ENCODE results near the gene PACRG. TPM values are rescaled to one million over a fixed set of nuclear protein-coding genes. Genes with fewer than 3 reads are reported as not detected.

Gene PACRG
- total RNA-seq, 2 donors from 2014 or later: 2.9 to 63.8 TPM

DNA sequence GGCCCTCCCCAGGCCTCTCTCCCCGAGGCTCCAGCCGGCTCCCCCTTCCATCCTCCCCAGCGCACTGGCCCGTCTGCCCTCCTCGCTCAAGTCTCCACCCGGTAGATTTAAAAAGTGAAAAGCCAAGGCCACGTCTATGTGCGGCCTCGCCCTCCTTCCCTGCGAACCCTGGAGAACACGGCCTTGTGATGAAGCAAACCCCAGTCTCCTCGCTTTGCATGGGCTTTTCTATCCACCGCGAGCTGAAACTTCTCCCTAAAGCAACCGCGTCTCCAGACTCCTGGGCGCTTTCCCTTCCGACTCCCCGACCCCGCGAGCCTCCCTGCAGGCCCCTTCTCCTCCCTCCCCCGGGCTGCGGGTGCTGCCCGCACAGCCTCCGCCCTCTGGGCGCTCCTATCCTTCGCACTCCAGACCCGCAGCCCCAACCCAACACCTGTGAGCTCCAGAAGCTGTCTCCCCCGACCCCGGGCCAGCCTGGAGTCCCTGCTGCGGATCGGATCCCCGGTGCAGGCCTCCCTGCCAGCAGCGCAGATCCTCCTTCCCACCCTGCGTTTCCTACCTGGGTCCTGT lies 421.6 kb downstream of the PACRG start:
- Histone ChIP-seq H3K4me3 (no peak overlapping the region), H3K27me3 (replicated peaks; ENCODE audit: insufficient read depth) (no peaks in the 10 kb centered on the region), H3K36me3 (no peaks in the 10 kb centered on the region), H3K9me3 (no peaks in the 10 kb centered on the region), H3K4me1 (replicated peaks) (no peaks in the 10 kb centered on the region), H3K27ac (no peak overlapping the region)
- intact Hi-C loops (cut with DNase I): no loop called here
- DNase-seq (ENCODE audit: low spot score): no peak
- 77% methylated on average over 35 of the region's 35 CpGs for WGBS
- TF ChIP-seq, protein P1, sequence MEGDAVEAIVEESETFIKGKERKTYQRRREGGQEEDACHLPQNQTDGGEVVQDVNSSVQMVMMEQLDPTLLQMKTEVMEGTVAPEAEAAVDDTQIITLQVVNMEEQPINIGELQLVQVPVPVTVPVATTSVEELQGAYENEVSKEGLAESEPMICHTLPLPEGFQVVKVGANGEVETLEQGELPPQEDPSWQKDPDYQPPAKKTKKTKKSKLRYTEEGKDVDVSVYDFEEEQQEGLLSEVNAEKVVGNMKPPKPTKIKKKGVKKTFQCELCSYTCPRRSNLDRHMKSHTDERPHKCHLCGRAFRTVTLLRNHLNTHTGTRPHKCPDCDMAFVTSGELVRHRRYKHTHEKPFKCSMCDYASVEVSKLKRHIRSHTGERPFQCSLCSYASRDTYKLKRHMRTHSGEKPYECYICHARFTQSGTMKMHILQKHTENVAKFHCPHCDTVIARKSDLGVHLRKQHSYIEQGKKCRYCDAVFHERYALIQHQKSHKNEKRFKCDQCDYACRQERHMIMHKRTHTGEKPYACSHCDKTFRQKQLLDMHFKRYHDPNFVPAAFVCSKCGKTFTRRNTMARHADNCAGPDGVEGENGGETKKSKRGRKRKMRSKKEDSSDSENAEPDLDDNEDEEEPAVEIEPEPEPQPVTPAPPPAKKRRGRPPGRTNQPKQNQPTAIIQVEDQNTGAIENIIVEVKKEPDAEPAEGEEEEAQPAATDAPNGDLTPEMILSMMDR (IDR thresholded peaks at IDR 0.05): no peak
- TF ChIP-seq POLR2A (IDR thresholded peaks at IDR 0.05): no peak
- no peak for TF ChIP-seq POLR2AphosphoS5 (IDR thresholded peaks at IDR 0.05)

GRCh38 chr6:163151212-163151611 lies 423.4 kb downstream of the PACRG start:
- WGBS: 64% methylated on average over 6 of the region's 6 CpGs
- no peak for DNase-seq (ENCODE audit: low spot score)

DNA sequence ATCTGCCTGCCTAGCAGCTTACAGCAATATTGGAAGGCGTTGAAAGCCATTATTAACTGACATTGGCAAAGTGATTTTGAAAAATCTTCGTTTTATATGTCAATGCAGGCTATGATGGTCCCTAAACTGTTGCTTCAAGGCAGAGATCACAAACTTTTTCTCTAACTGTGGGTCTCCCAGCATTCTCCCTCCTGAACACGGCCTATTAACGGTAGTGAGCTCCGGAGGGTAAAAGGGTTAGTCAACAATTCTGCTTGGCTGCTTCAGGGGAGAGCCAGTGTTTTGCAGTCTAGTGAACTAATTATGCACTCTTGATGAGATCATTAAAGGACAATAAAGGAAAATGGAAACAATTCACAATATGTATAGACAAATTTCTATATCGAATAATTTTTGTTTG lies 424.9 kb downstream of the PACRG start:
- TF ChIP-seq POLR2A (IDR thresholded peaks at IDR 0.05): no peak
- TF ChIP-seq POLR2AphosphoS5 (IDR thresholded peaks at IDR 0.05): no peak
- TF ChIP-seq, protein P1 (IDR thresholded peaks at IDR 0.05): no peak
- Histone ChIP-seq H3K4me1 (replicated peaks) (no peaks in the 10 kb centered on the region), H3K4me3 (no peak overlapping the region), H3K9me3 (no peaks in the 10 kb centered on the region), H3K36me3 (no peaks in the 10 kb centered on the region), H3K27ac (no peak overlapping the region), H3K27me3 (replicated peaks; ENCODE audit: insufficient read depth) (no peaks in the 10 kb centered on the region)
- no peak for DNase-seq (ENCODE audit: low spot score)
- intact Hi-C loops (cut with DNase I): no loop called here
- WGBS: 93% methylated on average over 6 of the region's 6 CpGs

More at GRCh38 chr6:163151212-163151611, 423.4 kb downstream of the PACRG start:
- no peak overlapping the region for H3K27ac ChIP-seq
- no peaks in the 10 kb centered on the region for H3K4me1 ChIP-seq (replicated peaks)
- H3K9me3 ChIP-seq: no peaks in the 10 kb centered on the region
- intact Hi-C loops (cut with DNase I): no loop called here
- no peaks in the 10 kb centered on the region for H3K36me3 ChIP-seq
- no peak overlapping the region for H3K4me3 ChIP-seq
- no peak for TF ChIP-seq POLR2A (IDR thresholded peaks at IDR 0.05)
- H3K27me3 ChIP-seq (replicated peaks; ENCODE audit: insufficient read depth): no peaks in the 10 kb centered on the region

- Histone ChIP-seq H3K4me1 (replicated peaks) (no peaks in the 10 kb centered on the region), H3K36me3 (no peaks in the 10 kb centered on the region), H3K4me3 (no peak overlapping the region), H3K27ac (no peak overlapping the region), H3K9me3 (no peaks in the 10 kb centered on the region), H3K27me3 (replicated peaks; ENCODE audit: insufficient read depth) (no peaks in the 10 kb centered on the region)
- TF ChIP-seq POLR2A (IDR thresholded peaks at IDR 0.05) (no peak), POLR2AphosphoS5 (IDR thresholded peaks at IDR 0.05) (no peak)
- TF ChIP-seq, protein P1 (IDR thresholded peaks at IDR 0.05): no peak
- DNase-seq (ENCODE audit: low spot score): no peak
- intact Hi-C loops (cut with DNase I): no loop called here
- 96% methylated on average over 1 of the region's 1 CpG for WGBS
These were observed 431.3 kb downstream of the PACRG start for GRCh38 chr6:163159110-163159509.

DNA sequence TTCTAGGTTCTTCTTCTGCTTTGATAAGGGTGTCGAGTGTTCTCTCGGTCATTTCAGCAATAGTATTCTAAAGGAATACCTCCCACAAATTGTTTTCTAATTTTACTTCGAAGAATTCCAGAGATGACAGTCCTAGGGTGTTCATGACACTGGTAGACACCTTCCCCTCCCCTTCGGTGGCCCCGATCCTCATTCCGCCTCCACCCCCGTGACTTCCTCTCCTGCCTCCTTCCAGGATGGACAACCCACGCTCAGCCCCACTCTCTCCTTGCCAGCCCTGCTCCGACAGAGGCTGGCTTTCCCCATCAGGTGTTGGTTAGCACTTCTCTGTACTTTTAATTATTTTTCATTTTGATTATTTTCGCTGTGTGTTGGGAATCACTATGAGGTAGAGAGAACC lies 431.9 kb downstream of the PACRG start:
- H3K9me3 ChIP-seq: no peaks in the 10 kb centered on the region
- DNase-seq (ENCODE audit: low spot score): no peak
- no peaks in the 10 kb centered on the region for H3K4me1 ChIP-seq (replicated peaks)
- intact Hi-C loops (cut with DNase I): no loop called here
- H3K27me3 ChIP-seq (replicated peaks; ENCODE audit: insufficient read depth): no peaks in the 10 kb centered on the region
- 86% methylated on average over 10 of the region's 10 CpGs for WGBS
- no peak overlapping the region for H3K4me3 ChIP-seq
- no peaks in the 10 kb centered on the region for H3K36me3 ChIP-seq
- H3K27ac ChIP-seq: no peak overlapping the region
- TF ChIP-seq POLR2A (IDR thresholded peaks at IDR 0.05): no peak
- TF ChIP-seq, protein P1 (IDR thresholded peaks at IDR 0.05): no peak
- TF ChIP-seq POLR2AphosphoS5 (IDR thresholded peaks at IDR 0.05): no peak

Measured in prostate gland (tissue), 2 donors.